Uterus (tissue), 2 donors: ENCODE results near the gene MDM4.

ENCODE experiments used
- CTCF ChIP-seq, 4 experiments: fragments of 200-600 bp in 2 of 4; fragments of 450-650 bp in 2 of 4; sonication (generic) in 2 of 4; IDR thresholded peaks; one replicate each; pipeline ENCODE4 v1.5.1; 2016 to 2019; ENCODE audit warnings: antibody characterized with exemption in 4 of 4, mild to moderate bottlenecking in 2 of 4, moderate library complexity in 1 of 4
- POLR2A ChIP-seq, 2 donors: fragments of 450-650 bp; IDR thresholded peaks; one replicate each; pipeline ENCODE4 v1.6.1; 2016; ENCODE audit warnings: antibody characterized with exemption in 2 of 2, mild to moderate bottlenecking in 1 of 2, moderate library complexity in 1 of 2

DNA sequence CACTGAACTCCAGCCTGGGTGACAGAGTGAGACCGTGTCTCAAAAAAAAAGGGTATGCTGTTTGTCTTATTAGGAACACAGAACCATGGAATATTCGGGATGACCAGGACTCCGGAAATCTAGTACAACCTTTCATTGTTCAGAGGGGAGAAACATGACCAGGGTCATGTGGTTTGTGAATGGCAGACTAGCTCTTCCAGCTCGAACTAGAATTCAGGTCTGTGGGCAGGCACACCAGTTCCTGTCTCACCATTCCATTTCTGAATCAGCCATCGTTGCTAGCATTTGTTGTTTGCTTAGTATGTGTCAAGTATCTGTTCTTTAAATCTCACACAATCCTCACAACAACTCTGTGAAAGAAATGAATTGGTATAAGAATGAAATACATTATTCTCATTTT, 50.9 kb downstream of the MDM4 start:
- no peak for TF ChIP-seq POLR2A (IDR thresholded peaks at IDR 0.05)
- TF ChIP-seq CTCF (IDR thresholded peaks at IDR 0.05): no peak
